Activated CD8-positive, alpha-beta memory T cell treated with anti-CD3 and anti-CD28 coated beads, Interleukin-2, amount 50 U/mL, for 1 hour (primary cell): ENCODE measurements around the gene ZNF524.

Experiments used
- DNase-seq: peaks from one replicate; pipeline ENCODE4 v3.0.0-alpha.2; 2020; ENCODE audit errors: extremely low read depth

Gene ZNF524

GRCh38 chr19:55620410-55621204 lies 20.5 kb downstream of the ZNF524 start:
- no peak for DNase-seq

- no peak for DNase-seq
These were observed 21.2 kb downstream of the ZNF524 start for GRCh38 chr19:55621205-55621672.

- no peak for DNase-seq
These were observed 21.7 kb downstream of the ZNF524 start for GRCh38 chr19:55621673-55622231.

GRCh38 chr19:55622242-55622969 lies 22.3 kb downstream of the ZNF524 start:
- no peak for DNase-seq

GRCh38 chr19:55623130-55623529 lies 23.0 kb downstream of the ZNF524 start:
- DNase-seq, result no peak

GRCh38 chr19:55623561-55623960 lies 23.5 kb downstream of the ZNF524 start:
- DNase-seq, result no peak

- DNase-seq, result peak; percentile 91
These were observed 24.3 kb downstream of the ZNF524 start, which contains the start of gene ZNF784 for GRCh38 chr19:55624109-55625003. TSS of gene ZNF784 (minus strand) at chr19:55624566. CDS start at chr19:55624561, 5 bp downstream.

GRCh38 chr19:55625004-55625326 lies 24.9 kb downstream of the ZNF524 start:
- no peak for DNase-seq

- DNase-seq, result no peak
These were observed 26.3 kb downstream of the ZNF524 start for GRCh38 chr19:55626350-55626749.

- peak; percentile 82 for DNase-seq
These were observed 32.4 kb downstream of the ZNF524 start for GRCh38 chr19:55632463-55632834.

GRCh38 chr19:55633861-55634260 lies 33.8 kb downstream of the ZNF524 start:
- no peak for DNase-seq

- DNase-seq, result no peak
These were observed 35.2 kb downstream of the ZNF524 start for GRCh38 chr19:55635334-55635717.

GRCh38 chr19:55635856-55636440 lies 35.9 kb downstream of the ZNF524 start:
- DNase-seq, result no peak

- no peak for DNase-seq
These were observed 36.6 kb downstream of the ZNF524 start for GRCh38 chr19:55636723-55637122.

- no peak for DNase-seq
These were observed 37.4 kb downstream of the ZNF524 start for GRCh38 chr19:55637534-55637933.

GRCh38 chr19:55638864-55639359 lies 38.8 kb downstream of the ZNF524 start:
- DNase-seq, result no peak

- DNase-seq, result no peak
These were observed 40.0 kb downstream of the ZNF524 start for GRCh38 chr19:55640043-55640576.

GRCh38 chr19:55640577-55641425 lies 40.7 kb downstream of the ZNF524 start, which contains the start of gene ZNF580:
TSS of gene ZNF580 (plus strand) at chr19:55641002. CDS start at chr19:55642509, 1,507 bp downstream.
- DNase-seq, result no peak

GRCh38 chr19:55641426-55642152 lies 41.5 kb downstream of the ZNF524 start:
- no peak for DNase-seq
